GM21825 (cell line): Measurements from ENCODE around the gene ARMC8.
A peak's percentile ranks its signal among the peaks of the same experiment; 100 is the strongest.

Experiments
- ATAC-seq: cut with Tn5 transposase; IDR thresholded peaks from one replicate; pipeline ENCODE4 v1.9.1; 2021; ENCODE audit warnings: mild to moderate bottlenecking, moderate library complexity; ENCODE audit not compliant: unreplicated experiment

The ARMC8 gene

DNA sequence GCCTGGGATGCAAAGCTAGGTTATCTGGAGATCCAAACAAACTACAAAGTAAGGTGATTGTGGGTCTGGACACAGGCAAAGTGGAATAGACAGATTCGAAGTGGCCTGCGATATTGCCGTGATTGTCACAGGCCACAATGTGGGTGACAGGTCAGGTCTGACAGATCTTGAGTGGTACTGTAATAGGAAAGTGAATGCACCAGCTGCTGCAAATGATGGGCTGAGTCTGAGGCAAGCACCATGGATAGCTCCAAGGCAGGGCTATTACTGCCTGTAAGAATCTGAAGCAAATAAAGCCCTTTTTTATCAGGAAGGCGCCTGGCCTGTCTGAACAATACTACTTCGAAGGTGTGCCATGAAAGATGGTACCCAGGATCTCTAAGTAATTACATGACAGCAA, 10.0 kb downstream of the ARMC8 start:
- no peak for ATAC-seq

DNA sequence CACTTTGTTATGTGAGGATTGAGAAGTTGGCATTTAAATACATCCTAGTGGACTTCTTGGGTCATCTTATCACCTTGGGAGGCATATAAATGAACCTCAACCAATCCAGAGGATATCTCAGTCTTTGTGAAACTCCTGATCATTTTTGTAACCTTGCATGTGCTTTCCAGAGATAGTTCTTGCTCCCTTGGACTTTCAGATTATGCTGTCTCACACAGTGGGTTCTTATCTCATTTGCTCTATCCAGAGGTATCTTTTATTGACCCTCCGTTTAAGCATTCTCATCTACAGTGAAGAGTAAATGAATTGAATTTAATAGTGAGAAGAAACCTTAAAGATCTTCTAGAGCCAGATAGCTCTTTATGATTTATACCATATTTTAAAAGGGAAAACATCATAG, 10.4 kb downstream of the ARMC8 start:
- no peak for ATAC-seq

DNA sequence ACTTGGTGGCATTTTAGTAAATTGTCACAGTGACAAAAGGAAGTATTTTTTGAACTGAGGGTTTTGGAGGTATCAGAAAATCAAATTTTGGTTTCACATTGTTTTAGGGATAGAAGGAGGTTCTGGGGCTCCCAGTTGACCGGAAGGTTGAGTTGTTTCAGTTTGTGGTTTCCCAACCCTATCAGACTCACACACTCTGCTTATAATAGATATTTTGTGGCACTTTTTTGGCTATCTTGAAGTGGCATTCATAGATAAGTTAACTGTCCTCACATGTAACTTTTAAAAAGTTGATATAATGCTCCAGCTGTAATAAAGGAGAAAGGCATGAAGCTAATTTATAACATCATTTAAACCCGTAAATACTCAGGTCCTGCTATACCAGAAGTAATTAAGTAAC, 12.8 kb downstream of the ARMC8 start:
- peak; percentile 67 for ATAC-seq

DNA sequence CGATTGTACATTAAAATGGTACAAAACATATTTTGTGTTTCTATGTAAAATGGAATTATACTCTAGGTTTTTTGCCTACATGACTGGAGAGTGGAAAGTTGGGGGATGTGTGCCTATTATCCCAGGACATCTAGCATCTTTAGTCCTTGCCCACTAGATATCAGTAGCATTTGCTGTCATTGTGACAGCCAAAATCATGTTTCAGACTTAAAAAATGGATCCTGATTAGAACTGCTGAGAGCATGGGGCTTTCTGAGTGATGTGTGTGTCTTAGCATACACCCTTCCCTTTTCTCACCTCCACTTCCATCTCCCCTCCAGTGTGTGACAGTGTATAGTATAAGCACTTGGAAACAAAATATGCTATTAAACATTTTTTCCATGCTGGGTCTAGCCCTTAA, 13.3 kb downstream of the ARMC8 start:
- ATAC-seq = no peak

DNA sequence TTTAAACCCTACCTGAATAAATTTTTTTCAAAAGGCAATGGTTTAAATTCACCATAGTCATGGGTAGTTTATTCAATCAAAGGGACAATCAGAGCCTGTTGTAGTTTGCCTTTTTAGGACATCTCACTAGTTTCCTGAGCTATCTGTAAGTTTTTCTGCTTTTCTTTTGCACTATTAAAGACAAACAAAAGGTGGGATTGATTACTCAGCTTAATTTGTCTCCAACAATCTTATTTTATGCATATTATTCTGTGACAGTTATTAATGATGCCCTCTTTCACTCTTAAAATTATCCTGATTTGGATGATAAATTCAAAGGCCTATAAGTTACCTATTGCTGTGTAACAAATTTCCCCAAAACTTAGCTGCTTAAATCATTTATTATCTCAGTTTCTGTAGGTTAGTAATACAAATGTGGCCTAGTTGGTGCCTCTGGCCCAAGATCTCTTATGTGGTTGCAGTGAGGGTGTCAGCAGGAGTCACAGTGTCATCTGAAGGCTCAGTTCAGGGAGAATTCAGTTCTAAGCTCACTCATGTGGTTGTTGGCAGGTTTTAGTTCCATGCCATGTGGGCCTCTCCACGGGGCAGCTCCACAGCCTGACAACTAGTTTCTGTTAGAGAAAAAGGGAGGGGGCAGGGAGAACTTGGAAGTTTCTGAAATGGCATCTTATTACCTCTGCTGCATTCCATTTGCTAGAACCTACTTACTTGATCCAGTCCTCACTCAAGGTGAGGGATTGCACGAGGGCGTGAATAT, 16.0 kb downstream of the ARMC8 start:
- no peak for ATAC-seq

DNA sequence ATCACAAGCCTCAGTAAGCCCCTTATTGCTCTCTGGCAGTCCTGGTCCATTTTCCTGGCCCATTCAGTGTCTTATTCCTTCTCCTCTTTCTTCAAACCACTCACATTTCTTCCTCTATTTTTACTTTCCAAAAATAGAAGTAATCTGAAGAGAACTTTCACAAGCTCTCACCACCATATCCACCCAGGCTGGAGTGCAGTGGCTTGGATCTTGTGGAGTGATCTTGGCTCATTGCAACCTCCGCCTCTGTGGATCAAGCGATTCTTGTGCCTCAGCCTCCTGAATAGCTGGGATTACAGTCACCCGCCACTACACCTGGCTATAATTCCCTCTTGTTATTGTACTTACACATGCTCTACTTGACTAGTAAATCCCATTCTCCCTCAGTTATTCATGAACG, 16.8 kb downstream of the ARMC8 start:
- ATAC-seq = no peak

DNA sequence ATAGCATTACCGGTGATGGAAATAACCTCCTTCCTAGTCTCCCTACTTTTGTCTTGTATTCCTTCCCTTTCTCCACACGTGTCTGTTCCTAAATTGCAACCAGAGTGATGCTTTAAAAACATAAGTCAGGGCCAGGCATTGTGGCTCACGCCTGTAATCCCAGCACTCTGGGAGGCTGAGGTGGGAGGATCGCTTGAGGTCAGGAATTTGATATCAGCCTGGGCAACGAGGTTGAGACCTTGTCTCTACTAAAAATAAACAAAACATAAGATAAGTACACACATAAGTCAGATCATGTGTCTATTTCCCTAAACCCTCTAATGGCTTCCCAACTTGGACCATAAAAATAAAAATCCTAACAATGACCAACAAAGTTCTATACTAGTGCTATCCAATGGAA, 18.4 kb downstream of the ARMC8 start:
- ATAC-seq = no peak

DNA sequence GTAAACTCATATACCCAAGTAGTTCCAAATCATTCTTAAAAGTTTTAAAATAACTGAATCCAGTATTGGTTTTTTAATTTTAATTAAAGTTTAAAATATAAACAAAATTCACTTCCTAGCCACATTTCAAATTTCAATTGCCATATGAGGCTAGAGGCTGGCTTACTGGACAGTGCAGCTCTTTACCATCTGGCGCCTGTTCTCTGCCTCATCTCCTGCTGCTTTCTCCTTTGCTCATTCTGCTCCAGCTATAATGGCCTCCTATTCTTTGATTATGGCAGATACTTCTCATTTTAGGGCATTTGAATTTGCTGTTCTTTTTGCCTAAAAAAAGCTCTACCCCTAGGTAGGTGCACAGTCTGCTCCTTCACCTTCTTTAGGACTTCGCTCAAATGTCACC, 19.1 kb downstream of the ARMC8 start:
- no peak for ATAC-seq

DNA sequence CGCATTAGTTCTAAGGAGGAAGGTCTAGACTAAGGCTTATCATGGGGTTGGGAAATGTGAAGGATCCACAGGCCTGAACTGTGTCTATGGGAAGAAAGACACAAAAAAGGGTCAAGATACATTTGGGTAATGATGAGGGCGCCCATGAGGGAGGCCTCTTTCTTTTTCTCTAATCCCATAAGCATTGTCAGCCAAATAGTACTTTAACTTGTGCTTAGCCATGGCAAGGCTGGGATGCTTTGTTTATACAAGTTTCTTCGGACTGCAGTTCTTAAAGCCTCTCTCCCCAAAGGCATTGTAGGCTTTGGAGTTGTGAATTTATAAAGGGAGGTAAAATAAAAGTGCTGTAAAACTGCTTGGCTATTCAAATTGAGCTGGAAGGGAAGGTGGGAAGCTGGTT, 23.4 kb downstream of the ARMC8 start:
- no peak for ATAC-seq

DNA sequence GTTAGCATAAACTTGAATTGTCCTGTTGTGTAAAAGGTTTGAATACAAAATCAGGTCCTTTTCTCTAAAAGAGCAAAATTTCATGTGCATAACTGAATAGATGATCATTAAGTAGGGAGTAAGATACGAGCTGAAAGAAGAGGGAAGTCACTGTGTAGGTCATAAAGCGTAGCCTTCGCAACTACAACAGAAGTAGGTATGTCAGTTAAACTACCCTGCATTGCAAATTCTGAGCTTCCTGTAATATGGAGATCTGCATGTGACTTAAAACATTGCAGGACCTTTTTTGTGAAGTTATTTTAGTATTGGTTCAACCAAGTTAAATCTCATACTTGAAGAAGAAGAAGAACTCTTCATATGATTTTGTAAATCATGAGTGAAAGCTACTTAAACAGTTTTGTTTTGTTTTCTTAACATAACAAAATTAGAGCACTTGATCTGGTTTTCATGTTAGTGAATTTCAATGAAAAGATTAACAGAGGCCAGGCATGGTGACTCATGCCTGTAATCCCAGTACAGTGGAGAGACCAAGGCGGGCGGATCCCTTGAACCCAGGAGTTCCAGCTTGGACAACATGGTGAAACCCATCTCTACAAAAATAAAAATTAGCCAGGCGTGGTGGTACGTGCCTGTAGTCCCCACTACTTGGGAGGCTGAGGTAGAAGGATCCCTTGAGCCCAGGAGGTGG, 26.4 kb downstream of the ARMC8 start:
- ATAC-seq = no peak

DNA sequence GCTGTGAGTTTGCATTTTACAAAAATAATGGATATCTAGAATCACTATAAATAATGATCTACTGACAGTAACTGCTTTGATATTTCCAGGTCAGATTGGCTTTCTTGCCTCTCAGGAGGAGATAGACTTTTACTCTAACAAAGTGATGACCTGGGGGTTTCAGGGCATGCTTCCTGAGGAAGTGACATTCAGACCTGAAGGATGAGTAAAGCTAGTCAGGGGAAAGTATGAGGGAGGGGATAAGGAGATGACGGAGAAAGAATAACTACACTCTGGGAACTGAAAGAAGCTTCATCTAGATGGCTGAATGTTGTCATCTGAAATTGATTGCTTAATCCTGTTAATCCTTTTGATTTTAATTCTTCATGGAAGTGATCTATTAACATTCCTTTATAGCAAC, 32.2 kb downstream of the ARMC8 start:
- no peak for ATAC-seq

DNA sequence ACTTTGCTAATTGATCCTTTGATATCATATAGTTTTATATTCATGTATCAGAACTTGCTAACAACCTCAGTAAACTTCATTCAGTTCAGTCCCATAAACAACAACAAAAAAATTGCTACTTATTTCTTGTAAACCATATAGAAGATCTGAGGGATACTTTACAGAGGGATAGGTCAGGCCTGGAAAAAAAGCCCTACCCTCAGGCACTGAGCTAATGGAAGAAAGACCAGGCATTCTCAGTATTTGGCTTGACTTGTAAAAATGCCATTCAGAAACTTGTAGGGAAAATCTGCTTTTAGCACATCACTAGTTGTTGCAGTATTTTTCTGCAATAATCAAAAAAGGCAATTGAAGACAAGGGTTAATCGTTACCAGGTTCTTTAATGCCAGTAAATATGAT, 33.1 kb downstream of the ARMC8 start:
- no peak for ATAC-seq

DNA sequence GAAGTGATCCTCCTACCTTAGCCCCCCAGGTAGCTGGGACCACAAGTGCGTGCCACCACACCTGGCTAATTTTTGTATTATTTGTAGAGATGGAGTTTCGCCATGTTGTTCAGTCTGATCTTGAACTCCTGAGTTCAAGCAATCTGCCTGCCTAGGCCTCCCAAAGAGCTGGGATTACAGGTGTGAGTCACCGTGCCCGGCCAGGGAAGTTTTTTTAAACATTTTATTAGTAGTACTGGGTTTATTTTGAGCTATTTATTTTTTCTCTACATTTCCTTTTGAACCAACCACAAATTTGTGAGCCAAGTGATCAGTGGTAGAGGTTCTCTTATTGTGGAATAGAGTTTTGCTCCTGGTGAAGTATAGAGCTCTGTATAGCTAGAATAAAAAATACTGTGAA, 33.7 kb downstream of the ARMC8 start:
- ATAC-seq = no peak

DNA sequence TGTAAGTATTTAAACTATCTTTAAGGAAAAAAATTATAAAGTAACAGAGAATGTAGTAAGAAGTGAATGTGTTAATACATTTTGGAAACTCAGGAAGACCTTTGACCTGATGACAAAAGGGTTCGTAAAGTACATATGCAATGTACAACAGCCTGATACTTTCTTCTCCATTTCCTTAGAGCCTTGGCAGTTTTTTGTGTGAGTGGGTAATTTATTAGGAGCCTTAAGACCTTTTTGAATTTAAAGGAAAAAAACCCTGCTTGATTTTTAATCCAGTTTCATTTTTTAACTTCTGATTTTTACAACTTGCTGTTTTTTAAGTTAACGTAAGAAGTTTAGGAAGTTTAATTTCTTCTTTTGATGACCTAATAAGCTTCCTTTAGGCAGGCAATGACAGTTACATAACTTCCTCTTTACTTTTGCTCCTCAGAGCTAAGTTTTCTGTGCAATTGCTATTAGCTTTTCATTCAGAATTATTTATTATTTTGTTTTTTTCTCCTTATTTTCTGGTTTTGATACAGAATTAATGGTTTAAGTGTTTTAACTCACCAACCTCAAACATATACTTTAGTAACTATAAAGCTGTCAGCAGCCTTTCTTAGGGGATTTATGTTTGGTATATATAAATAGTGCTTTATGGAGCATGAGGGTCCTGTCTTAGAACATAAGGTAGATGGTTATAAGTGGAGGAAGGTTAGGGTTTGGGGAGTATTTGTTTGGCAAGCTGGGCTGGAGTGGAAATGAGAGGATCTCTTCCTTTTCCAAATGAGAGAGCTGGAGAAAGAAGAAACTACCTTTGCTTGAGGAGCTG, 35.2 kb downstream of the ARMC8 start:
- ATAC-seq = no peak

DNA sequence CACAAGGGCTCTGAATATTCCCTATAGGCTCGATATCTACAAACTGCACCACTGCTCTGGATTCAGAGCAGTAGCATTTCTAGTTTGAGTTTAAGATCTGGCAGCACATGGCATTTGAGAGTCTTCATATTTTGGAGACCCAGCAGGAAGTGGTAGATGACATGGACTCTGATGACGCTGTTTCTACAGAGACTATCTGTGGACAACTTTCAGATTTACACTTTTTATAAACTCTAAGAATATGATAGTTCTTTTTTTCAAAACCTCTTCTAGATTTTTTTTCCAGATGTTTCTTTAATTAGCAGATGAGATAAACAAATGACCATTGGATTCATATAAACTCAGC, 35.8 kb downstream of the ARMC8 start:
- ATAC-seq = no peak

DNA sequence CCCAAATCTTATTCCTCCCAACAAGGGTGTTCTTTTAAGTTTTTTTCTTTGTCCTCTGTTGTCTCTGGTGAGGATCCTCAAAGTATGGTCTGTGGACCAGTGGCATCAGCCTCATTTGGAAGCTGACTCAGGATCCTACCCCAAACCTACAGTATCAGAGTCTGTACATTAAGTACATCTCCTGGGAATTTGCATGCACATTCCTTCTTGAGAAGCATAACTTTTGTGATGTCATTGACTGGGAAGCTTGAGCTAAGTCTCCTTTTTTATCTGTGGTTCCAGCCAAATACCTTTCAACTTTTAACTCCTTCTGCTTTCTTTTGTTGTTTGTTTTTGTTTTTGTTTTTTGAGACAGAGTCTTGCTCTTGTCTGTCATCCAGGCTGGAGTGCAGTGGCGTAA, 40.5 kb downstream of the ARMC8 start:
- ATAC-seq = no peak

DNA sequence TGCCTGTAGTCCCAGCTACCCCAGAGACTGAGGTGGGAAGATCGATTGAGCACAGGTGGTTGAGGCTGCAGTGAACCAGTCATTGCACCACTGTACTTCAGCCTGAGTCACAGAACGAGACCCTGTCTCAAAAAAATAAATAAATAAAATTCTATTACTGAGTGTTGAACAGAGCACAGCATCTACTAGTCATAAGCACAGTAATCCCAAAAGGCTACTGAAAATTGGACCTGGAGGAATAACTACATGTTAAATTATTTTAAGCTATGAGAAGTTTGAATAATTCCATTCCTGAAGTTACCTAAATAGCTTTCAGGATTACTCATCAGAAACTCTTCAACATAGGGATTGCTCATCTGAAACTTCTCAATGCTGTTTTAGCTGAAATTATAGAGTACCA, 43.4 kb downstream of the ARMC8 start:
- ATAC-seq = no peak

DNA sequence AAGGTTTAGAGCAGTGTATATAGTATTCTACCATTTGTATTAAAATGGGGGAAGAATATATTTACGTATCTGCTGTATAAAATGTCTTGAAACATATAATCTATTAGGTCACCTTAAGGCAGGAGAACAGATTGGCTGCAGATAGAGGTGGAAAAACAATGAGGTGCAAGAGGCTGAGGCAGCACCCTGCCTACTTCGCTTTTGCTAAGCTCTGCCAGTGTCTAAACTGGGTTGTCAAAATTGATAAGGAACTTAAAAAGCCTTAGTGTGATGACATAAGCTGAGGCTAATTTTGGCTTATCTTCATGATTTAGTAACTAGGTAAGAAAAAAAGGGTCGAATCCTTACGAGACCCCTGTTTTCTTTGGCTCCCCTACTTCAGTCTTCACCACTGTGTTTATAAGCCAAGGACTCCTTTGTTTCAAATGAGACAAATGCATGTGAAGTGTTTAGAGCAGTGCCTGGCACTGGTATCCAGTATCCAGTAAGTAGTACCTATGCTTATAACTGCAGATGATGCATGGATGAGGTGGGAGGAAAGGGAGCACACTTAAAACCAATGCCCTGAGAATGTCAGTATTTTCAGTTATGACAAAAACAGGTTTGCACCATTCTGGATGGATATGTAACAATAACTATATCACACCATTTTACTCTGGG, 45.7 kb downstream of the ARMC8 start:
- no peak for ATAC-seq

DNA sequence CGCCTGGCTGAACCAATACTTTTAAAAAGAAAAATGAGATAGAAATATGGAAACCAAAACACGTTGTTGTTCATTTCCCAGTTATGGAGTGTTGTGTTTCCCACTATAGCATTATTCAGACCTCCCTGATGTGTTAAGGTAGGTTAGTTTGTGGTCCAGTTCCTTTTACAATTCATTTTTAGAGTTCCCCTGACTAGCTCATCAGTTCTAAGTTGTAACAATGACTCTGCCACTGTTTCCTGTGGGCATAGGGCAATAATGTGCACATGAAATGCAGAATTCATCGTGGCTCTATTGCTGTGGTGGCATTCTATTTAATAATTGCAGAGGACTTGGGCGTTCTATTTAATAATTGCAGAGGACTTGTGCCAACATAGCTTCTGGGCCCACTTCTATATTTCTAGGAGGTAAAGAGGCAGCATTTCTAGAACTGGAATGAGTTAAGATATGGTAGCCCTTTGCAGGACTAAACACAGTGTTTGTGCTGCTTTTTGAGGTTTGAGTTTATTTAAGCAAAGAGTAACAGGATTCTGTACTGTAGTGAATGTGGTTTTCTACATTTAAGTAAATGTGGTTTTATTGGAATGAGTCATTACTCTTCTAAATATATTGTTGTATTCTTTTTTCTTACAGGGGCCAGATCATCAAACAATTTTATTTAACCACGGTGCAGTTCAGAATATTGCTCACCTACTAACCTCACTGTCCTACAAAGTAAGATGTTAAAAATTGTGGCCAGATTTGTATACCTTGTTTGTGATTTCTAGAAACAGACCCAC, 47.5 kb downstream of the ARMC8 start:
- ATAC-seq = no peak

DNA sequence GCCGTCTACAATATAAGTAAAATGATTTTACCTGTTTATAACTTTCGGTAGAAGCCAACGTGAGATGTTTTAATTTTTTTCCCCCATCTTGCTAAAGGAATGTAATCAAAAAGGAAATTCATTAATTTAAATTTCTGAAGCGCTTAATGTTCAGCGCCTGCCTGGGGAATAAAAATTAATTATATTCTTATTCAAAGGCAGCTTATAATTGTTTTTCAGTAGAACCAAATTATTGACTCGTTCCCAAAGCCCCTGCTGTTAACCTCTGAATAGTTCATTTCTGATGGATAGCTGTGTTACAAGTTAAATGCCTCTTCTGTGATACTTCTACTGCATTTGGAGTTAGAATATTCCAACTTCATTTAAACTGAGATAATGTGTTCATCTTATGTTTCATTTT, 51.6 kb downstream of the ARMC8 start:
- no peak for ATAC-seq

DNA sequence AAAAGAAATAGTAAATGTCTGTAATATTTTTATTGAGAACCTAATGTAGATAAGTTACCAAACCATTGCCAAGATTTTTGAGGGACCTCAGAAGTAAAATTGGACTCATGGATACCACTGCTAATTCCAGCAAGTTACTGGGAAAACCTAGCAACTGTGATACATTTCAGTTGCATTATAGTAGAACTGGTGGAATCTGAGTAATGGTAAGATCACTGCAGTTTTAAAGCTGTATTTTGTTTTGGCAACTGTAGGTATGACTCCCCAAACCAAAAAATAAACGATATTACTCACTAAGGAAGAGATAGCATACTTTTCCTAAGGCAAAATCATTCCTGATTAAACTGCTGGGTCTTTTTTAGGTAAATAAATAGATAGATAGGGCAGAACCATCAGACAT, 54.0 kb downstream of the ARMC8 start:
- no peak for ATAC-seq
